22Rv1 (cell line): ENCODE measurements around the gene MAGEA9.
"Not testable (repeated sequence)": the region's sequence is repeated elsewhere in the genome, so short reads cannot be mapped to it uniquely, and the experiment has no call there.

Experiments
- H3K27ac ChIP-seq: fragments of 450-650 bp; 2 replicates; pipeline ENCODE4 v1.5.1; 2017
- ZFX ChIP-seq: fragments of 450-650 bp; IDR thresholded peaks from 2 replicates; pipeline ENCODE4 v1.6.1; 2017; ENCODE audit warnings: antibody characterized with exemption, borderline replicate concordance
- TF ChIP-seq, protein P1 (sequence below): fragments of 450-650 bp; IDR thresholded peaks from 2 replicates; pipeline ENCODE4 v1.5.1; 2017; ENCODE audit warnings: mild to moderate bottlenecking

MAGEA9 gene

GRCh38 chrX:149831473-149831872 lies 49.7 kb downstream of the MAGEA9 start:
- no peak for TF ChIP-seq ZFX
- TF ChIP-seq, protein P1, sequence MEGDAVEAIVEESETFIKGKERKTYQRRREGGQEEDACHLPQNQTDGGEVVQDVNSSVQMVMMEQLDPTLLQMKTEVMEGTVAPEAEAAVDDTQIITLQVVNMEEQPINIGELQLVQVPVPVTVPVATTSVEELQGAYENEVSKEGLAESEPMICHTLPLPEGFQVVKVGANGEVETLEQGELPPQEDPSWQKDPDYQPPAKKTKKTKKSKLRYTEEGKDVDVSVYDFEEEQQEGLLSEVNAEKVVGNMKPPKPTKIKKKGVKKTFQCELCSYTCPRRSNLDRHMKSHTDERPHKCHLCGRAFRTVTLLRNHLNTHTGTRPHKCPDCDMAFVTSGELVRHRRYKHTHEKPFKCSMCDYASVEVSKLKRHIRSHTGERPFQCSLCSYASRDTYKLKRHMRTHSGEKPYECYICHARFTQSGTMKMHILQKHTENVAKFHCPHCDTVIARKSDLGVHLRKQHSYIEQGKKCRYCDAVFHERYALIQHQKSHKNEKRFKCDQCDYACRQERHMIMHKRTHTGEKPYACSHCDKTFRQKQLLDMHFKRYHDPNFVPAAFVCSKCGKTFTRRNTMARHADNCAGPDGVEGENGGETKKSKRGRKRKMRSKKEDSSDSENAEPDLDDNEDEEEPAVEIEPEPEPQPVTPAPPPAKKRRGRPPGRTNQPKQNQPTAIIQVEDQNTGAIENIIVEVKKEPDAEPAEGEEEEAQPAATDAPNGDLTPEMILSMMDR, result no peak
- H3K27ac ChIP-seq, result no peak overlapping the region

GRCh38 chrX:149836728-149837127 lies 55.0 kb downstream of the MAGEA9 start:
- not testable (repeated sequence) for H3K27ac ChIP-seq

- TF ChIP-seq, protein P1, result no peak
- no peak for TF ChIP-seq ZFX
- no peak overlapping the region for H3K27ac ChIP-seq
Measured at GRCh38 chrX:149837167-149837566, 55.4 kb downstream of the MAGEA9 start.
